Endothelial cell of umbilical vein (primary cell): ENCODE measurements around the gene TMCC3.

Experiments used
- GATA2 ChIP-seq: IDR thresholded peaks from 2 replicates; pipeline ENCODE4 v1.7.0; 2011; ENCODE audit warnings: low read depth, mild to moderate bottlenecking, moderate library complexity, mixed read lengths, low read length; ENCODE audit not compliant: insufficient read length, insufficient read depth
- MYC ChIP-seq: IDR thresholded peaks from one replicate; pipeline ENCODE4 v1.6.1; 2011; ENCODE audit warnings: mild to moderate bottlenecking, low read depth, low read length
- POLR2A ChIP-seq: IDR thresholded peaks from 2 replicates; pipeline ENCODE4 v1.6.1; 2012; ENCODE audit warnings: low read depth, mild to moderate bottlenecking, control low read depth, low read length
- POLR2AphosphoS5 ChIP-seq: IDR thresholded peaks from 2 replicates; pipeline ENCODE4 v1.6.1; 2012; ENCODE audit warnings: low read depth, mild to moderate bottlenecking, control low read depth, low read length, moderate library complexity; ENCODE audit not compliant: insufficient read depth
- TF ChIP-seq, protein P1 (sequence below), 2 donors: IDR thresholded peaks; 1 replicate in 1 of 2; 2 replicates in 1 of 2; pipeline ENCODE4 v1.5.1; 2011; ENCODE audit warnings: low read length in 2 of 2, mild to moderate bottlenecking in 2 of 2, moderate library complexity in 2 of 2, control low read depth in 1 of 2, inconsistent platforms in 1 of 2, low read depth in 1 of 2; ENCODE audit not compliant: insufficient read depth in 1 of 2; ENCODE audit errors: extremely low read depth in 1 of 2

GRCh38 chr12:94558612-94559011 lies 91.7 kb downstream of the TMCC3 start:
- TF ChIP-seq MYC (no peak), POLR2A (no peak), GATA2 (no peak), POLR2AphosphoS5 (no peak)
- TF ChIP-seq, protein P1, sequence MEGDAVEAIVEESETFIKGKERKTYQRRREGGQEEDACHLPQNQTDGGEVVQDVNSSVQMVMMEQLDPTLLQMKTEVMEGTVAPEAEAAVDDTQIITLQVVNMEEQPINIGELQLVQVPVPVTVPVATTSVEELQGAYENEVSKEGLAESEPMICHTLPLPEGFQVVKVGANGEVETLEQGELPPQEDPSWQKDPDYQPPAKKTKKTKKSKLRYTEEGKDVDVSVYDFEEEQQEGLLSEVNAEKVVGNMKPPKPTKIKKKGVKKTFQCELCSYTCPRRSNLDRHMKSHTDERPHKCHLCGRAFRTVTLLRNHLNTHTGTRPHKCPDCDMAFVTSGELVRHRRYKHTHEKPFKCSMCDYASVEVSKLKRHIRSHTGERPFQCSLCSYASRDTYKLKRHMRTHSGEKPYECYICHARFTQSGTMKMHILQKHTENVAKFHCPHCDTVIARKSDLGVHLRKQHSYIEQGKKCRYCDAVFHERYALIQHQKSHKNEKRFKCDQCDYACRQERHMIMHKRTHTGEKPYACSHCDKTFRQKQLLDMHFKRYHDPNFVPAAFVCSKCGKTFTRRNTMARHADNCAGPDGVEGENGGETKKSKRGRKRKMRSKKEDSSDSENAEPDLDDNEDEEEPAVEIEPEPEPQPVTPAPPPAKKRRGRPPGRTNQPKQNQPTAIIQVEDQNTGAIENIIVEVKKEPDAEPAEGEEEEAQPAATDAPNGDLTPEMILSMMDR (IDR thresholded peaks at IDR 0.05; ENCODE audit: extremely low read depth in 1 of 2, insufficient read depth in 1 of 2, low read depth in 1 of 2, low read length in 2 of 2) = no peak
